ENCODE data around the gene ANKS1B.
"Not testable (repeated sequence)": the region's sequence is repeated elsewhere in the genome, so short reads cannot be mapped to it uniquely, and the experiment has no call there.

ANKS1B gene

DNA sequence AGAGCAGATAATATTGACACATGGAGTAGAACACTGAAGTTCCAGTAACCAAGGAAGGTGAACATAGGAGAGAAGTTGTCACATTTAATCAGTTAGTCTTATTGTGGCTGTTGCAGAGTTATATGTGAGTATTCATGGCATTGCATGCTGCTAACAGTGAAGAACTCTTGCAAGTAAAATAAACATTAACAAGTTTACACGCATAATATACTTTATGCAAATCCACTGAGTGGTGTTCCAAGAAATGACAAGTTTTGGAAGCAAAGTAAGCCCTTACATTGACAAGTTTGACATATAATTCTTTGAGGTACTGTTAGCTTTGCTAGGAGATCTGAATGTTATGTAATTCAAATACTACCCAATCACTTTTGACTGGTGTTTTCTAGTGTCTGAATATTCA, 125.6 kb downstream of the ANKS1B start:
- DNase-seq: no peak

DNA sequence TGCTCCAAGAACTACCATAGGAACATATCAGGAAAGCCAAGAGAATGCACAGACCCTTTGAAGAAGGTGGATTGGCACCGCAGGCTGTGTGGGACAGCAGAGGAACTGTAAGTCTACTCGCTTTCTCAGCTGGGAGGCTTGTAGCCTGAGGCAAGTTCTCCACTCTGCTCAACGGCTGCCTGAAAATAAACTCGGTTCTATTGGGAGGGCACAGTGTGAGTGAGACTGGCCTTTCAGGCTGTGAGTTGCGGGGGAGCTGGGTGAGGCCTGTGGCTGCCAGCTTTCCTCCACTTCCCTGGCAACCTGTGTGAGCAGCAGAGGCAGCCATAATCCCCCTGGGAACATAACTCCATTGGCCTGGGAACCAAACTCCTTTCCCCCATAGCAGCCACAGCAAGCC, 132.1 kb downstream of the ANKS1B start:
- DNase-seq: no peak

DNA sequence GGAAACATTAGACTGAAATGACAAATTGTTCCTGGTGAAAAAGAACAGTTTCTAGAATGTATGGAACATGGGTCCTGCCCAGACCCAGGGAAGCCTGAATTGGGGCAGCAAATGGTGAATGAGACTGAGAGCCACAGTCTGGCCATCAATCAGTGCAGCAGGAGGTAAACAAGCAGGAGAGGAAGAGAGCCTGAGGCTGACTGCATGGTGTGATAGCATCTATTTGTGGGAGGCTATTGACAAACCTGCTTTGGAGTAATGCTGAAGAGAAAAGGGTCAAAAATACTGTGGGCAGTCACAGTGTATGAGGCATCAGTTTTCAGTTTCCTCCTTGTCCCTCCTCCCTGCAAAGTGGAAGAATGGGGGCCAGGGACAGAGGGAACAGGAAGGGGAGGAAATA, 136.8 kb downstream of the ANKS1B start:
- DNase-seq: no peak

DNA sequence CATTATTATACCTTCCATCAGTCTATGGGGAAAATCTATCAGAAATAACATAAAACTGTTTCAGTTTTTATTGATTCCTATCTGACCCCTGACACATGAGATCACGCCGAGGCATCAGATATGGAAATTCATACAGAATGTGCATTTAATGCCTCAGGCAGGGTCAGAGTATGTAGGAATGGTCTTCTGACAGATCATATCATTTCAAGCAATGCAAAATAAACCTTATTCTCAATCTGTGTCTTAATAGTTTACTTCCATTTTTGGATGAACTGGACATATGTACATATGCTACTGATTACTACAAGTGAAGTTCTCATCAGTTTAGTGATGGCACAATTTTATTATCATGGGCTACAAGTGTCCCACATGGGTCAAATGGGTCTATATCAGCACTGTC, 150.0 kb downstream of the ANKS1B start:
- no peak for DNase-seq

DNA sequence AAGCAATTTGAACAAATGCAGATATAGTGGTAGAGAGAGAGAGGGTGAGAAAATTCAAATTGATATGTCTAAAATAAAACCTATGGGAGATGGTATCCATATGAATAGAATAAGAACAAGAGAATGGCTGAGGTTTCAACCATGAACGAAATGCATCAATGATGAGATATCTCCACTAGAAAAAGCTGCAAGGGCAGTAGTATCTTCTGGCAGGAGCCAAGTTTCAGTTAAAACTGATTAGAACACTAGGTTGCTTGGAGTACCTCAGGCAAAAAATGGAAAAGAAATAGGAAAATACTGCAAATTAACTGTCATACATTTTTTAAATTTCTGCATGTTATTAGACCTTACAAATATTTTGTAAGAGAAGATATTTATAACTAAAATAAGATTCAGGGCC, 151.3 kb downstream of the ANKS1B start:
- no peak for DNase-seq

DNA sequence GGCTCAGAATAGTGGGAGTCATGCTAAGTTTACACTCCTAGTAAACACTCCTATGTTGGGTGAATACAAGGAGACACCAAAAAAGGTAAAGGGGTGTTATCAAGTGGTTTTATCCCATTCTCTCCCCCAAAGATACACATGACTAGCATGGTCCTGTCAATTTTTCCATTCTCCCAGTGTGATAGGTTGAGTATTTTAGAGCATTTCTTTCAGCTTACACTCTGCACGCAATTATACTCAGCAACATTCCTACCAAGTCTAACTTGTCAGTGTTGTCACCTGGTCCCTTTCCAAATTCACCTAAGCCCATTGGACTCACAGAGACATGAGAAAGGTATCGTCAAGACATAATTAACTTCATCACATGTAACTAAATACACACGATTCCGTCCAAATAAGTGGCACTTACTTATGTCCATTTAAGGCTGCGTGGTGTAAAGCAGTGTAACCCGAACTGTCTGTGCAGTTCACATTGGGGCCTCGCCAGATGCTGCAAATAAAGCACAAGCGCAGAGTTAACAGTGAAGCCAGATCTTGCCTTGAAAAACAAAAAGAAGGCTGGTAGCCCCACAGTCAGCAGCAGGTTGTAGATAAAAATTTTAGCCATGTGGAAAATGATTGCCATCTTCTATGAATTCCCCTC, 159.7 kb downstream of the ANKS1B start:
- no peak for DNase-seq

DNA sequence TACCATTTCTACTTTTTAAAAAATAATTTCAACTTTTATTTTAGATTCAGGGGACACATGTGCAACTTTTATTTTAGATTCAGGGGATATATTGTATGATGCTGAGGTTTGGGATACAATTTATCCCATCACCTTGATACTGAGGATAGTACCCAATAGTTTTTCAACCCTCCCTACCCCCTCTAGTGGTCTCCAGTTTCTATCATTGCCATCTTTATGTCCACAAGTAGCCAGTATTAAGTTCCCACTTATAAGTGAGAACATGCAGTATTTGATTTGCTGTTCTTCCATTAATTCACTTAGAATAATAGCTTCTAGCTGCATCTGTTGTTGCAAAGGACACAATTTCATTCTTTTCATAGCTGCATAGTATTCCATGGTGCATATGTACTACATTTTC, 162.5 kb downstream of the ANKS1B start:
- no peak for DNase-seq

DNA sequence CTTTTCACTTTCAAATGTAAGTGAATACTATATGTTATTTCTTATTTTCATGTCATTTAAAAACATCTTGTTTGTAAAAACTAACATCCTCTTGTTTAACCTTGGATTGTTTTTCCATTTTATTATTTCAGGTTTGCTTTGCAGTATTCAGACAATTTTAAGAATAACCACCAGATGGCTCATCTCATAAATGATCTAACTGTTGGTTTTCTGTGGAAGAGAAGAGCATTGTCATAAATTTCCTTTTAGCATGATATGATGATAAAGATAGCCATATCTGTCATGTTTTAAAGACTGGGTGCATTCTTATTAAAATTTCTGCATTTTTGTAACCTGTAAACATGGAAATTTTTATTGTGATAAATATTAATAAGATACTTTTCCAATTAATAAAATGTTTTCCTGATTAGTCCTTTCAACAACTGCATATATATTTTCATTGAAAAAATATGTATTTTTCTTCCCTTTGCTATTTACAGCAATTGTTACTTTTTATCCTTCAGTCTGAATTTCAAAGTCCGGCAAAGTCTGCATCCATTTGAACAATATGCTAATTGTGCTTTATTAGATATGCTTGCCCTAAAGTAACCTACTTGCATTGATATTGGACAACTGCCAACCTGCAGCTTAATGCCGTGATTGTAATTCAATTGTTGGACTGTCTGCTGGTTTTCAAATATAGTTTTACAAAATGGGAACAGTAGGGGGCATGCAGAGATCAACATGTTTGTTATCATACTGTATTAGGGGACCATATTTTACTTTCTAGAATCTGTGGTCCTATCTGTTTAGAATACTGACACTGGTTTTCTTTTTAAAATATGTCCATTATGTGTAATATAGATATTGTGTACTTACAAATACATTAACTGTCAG, 173.8 kb downstream of the ANKS1B start:
- peak; percentile 82 for DNase-seq

DNA sequence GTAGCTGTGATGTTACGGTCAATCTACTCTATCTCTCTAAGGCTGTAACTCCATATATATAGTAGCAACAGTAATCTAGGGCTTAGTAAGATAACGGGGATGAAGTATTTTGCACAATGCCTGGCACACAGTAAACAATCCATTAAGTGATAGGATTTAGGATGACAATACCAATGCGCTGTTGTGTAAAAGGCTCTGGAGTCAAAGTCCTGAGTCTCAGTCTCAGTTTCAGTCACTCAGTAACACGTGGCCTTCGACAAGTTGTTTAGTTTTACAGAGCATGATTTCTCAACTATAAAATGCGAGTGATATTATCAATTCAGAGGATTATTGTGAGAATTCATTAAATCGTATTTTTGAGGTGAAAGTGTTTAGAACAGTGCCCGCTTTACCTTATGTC, 174.8 kb downstream of the ANKS1B start:
- DNase-seq: no peak

DNA sequence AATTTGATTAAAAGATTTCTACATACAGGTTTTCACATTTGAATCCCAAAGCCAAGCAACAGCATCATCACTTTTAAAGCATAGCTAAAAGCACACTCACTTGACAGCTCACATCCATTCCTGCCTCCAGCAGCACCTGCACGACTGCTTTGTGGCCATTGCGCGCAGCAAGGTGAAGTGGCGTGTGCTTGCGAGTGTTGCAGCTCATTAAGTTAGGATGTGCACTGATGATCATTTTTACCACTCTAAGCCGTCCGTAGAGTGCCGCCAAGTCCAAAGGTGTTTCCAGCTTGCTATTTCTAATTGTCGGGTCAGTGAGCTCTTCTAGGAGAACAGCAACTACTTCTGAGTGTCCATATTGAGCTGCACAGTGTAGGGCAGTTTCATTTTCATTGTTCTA, 178.4 kb downstream of the ANKS1B start:
- DNase-seq: no peak

DNA sequence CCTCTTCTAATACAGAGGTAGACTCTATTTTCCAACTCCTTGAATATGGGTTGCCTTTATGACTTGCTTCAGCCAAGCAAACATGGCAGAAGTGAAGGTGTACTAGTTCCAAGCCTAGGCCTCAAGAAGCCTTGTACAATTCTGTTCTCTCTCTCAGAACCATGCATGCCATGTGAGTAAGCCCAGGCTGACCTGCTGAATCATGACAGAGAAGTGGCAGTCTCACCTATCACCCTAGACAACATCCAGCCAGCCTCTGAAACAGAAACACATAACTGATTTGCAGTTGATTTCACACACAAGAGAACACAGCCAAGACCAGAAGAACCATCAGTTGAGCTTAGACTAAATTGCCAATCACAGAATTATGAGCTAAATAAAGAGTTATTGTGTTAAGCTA, 180.0 kb downstream of the ANKS1B start:
- no peak for DNase-seq

DNA sequence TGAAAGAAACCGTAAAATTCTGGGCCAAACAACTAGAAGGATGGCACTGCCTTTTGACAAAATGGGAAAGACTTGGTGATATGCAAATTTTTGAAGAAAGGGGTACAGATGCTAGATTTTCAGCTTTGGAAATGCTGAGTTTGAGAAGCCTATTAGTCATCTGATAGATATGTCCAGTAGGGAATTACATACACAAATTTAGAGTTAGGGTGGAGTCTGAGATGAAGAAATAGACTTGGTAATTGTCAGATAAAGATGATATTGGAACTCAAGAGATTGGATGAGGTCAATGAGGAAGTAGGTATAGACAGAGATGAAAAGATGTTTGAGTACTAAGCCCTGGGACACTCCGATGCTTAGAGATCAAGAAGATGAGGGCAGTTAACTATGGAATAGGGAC, 184.1 kb downstream of the ANKS1B start:
- DNase-seq: no peak

DNA sequence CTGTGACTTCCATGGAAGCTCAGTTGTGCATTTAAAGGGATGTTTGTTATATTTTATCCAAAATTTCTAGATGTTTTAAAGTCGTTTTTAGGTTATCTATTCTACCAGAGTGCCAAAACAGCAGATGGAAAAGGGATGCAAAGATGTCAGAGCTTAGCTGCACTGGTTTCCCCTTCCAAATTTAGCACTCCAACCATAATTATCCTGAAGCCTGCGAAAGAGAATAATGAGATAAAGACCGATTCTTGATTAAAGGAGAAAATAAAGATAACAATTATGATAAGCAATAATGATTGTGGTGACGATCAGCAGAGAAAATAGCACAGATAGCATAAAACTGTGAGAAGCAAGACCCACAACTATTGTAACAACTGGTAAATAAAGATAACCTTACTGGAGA, 186.8 kb downstream of the ANKS1B start:
- not testable (repeated sequence) for DNase-seq

DNA sequence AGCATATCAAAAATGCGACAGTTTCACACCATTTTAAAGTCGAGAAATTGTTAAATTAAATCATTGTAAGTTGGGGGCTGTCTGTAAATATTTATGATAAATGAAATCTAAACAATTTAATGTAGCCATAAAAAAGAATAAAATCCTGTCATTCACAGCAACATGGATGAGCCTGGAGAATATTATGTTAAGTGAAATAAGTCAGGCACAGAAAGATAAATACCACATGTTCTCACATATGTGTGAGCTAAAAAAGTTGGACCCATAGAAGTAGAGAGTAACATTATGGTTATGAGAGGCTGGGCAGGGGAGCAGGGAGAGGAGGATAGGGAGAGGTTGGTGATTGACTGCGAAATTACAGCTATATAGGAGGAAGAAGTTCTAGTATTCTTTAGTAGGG, 201.3 kb downstream of the ANKS1B start:
- no peak for DNase-seq

DNA sequence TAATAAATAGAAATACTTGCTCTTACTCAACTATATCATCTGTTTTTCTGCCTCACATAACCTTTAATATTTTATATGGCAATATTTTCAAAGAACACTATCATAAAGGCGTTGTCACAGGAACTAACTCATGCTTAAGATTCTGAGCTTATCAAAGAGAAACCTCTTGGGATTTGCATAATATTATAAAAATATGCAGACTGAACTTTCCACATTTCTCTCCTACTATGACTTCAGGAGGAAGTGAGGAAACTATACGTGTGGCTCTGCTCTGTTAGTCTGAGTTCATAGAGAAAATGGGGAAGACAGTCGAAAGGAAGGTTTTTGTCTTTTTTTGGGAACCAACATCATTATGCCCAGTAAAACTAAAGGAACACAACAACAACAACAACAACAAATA, 212.5 kb downstream of the ANKS1B start:
- no peak for DNase-seq

DNA sequence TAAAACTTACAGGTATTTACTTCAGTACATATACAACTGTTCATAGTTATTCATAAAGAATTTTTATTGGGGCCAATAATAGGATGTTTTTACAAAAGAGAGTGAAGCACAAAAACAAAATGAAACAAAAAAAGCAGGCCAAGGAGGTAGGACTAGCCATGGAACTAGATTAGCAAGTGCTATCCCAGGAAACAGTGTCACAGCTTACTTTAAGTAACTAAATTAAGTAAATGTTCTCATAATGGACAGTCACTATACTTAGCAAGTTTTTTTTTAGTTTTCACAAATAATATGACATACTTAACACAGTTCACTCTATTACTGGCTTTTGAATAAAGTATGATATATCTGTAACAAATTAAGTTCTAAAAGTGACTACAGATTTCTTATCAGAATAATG, 213.1 kb downstream of the ANKS1B start:
- no peak for DNase-seq

DNA sequence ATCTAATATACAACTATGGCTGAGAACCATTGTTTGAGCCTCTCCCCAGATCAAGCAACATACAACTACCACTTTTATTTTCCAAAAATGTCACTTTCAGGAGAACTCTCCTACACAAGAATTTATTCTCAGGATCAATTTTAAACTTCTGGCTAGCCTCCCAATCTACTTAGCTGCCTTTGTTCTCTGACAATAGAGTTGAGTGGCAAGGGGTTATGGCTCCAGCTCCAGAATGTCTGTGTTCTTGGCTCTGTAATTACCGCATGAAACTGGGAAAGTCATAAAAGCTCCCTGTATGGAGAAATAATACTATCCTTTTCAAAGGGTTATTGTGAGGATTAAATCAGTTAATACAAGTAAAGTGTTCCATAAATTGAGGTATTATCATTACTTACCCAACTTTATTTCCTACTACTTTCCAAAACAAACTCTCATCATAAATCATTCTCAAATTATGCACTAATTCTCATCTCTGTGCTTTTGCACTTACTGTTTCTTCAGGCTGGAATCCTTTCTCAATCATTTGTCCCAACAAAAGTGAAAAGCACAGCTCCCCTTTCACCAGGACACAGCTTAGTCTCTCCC, 215.2 kb downstream of the ANKS1B start:
- DNase-seq: no peak

DNA sequence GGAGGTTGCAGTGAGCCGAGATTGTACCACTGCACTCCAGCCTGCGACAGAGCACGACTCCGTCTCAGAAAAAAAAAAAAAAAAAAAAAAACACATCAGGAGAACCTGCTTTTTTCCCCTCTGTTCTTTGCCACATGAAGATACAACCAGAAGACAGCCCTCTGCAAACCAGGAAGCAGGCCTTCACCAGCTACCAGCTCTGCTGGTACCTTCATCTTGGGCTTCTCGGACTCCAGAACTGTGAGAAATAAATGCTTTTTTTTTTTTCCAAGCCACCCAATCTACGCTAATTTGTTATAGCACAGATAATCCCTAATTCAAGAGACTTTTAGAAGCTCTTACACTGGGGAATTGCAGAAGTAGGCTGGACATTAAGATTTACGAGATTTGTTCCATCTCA, 216.0 kb downstream of the ANKS1B start:
- DNase-seq: no peak

DNA sequence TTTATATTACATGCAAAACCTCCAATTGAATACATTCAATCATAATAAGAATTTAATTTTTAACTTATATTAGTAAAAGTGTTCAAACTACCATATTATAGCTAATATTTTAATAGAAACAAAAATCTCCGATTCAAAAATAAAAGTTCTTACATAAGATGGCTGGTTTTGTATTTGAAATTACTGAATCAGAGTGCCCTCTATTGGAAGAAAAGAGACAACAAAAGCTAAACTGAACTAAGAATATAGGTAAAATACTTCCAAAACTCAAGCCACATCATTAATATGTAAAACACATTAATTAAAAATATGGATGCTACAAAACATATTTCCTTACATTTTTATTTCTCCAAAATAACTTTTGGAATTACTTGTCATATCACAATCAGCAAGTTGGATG, 216.9 kb downstream of the ANKS1B start:
- peak; percentile 22 for DNase-seq

DNA sequence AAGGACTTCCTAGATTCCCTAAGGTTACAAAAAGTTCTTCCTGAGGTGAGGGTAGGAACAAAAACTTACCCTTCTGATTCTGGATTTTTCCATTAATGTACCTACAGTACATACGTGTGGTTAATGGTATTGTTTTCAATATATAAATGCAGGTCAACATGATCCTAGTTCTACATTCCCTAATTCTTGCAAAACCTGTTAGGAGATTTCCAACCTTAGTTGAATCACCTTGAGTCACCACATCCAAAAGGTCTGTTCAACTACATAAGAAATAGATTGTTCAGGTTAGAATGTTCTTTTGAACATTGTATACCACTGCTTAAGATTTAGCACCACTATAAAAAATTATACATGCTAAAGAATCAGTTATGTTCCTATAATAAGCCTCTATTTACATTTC, 218.3 kb downstream of the ANKS1B start:
- no peak for DNase-seq

DNA sequence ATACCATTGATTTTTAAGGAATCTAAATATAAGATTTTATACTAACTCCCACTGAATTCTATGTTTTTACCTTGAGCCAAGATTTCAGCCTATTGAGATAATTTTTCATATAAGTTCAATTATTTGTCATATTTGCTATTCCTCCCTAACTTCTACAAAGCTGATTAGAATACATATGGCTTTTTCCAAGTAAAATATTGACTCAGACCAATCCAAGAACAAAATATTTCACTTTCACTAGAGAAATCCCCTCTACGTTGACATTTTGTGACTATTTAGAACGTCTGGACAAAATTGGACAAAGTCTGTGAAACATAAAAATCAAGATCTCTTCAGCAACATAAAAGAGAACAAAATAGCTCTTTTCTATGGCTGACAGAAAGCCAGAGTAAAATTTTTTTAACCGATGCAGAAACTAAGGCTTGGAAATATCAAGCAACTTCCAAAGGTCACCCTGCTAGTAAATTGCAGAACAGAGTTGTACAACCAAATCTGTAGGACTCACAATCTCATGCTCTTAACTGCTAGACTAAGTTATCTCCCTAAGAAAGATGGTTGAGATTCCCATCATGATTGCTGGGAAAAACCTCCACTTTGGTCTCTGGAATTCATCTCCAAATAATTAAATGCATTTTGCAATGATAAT, 219.1 kb downstream of the ANKS1B start:
- no peak for DNase-seq

DNA sequence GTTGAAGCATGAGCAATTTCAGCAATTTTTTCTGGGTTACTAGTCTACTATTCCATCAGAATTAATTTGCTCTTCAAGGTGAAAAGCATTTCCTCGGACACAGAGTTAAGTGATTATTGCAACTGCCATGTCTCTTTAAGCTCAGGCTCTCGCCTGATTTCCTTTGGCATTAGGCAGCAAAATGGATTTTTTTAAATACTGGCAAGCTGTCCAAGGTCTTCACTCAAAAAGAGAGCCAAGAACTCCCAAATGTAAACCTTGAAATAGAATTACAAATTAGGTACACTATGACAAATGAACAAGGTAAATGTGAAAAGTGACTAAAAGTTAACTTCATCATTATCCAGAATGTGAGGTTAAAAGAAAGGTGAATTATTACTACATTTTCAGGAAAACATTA, 225.3 kb downstream of the ANKS1B start:
- no peak for DNase-seq

DNA sequence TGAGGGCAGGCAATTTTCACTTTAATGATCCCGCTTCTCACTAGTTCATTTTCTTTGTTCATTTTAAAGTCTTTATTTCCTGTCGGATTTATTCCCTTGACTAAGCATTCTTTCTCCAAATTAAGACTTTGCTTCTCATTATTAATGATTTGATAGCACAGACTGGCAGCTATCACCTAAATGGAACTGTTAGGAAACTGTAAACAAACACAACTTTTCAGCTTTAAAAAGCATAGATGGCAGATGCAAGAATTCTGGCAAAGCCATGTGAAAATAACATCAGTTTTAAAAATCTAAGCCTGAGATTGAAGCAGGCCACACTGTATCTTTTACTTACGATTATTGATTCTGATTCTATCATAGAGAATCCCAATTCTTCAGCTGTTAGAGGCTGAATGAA, 225.7 kb downstream of the ANKS1B start:
- no peak for DNase-seq

DNA sequence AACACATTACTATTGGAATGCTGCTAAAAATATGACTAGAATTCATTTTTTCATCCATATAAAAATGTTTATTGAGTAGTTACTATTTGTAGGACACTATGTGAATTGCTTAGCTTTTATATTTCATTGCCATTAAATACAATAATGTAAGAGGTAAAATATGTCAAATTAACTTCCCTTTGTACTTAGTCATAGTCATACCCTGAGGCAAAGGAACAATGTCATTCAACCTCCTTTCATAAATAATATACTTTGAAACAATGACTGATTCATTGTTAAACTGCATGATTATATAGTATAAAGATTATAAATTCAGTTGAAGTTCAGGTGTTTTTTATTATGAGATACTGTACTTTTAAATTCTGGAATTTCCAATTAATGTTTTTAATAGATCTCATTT, 232.0 kb downstream of the ANKS1B start:
- no peak for DNase-seq
